ENCODE data around the gene ZFYVE9. TPM values are rescaled to one million over a fixed set of nuclear protein-coding genes. Genes with fewer than 3 reads are reported as not detected.

The ZFYVE9 gene
- polyA plus RNA-seq, 1 experiment = 9.8 TPM

GRCh38 chr1:52210044-52210443 lies 68.2 kb downstream of the ZFYVE9 start:
- TF ChIP-seq CTCF (IDR thresholded peaks at IDR 0.05; ENCODE audit: insufficient read depth, low read depth, low read length) = no peak
- POLR2A ChIA-PET = no interaction called here
- Histone ChIP-seq H3K4me3 (ENCODE audit: low read depth, low read length) (no peak overlapping the region), H3K36me3 (ENCODE audit: control insufficient read depth, insufficient read depth, low read length) (no peaks in the 10 kb centered on the region), H3K27me3 (ENCODE audit: control insufficient read depth, insufficient read depth, low read length) (no peaks in the 10 kb centered on the region)
- CTCF ChIA-PET = no interaction called here
- no peak for DNase-seq (ENCODE audit: low read depth)

GRCh38 chr1:52216907-52217458 lies 75.1 kb downstream of the ZFYVE9 start:
- ChIA-PET CTCF (interaction anchor here (0.6 kb wide), 1 partner anchor 165 kb away, joined by 3 read pairs; no protein-coding TSS in a partner anchor), POLR2A (no interaction called here)
- no peak for DNase-seq (ENCODE audit: low read depth)
- no peak for TF ChIP-seq CTCF (IDR thresholded peaks at IDR 0.05; ENCODE audit: insufficient read depth, low read depth, low read length)
- Histone ChIP-seq H3K27me3 (ENCODE audit: control insufficient read depth, insufficient read depth, low read length) (no peaks in the 10 kb centered on the region), H3K4me3 (ENCODE audit: low read depth, low read length) (no peak overlapping the region), H3K36me3 (ENCODE audit: control insufficient read depth, insufficient read depth, low read length) (no peaks in the 10 kb centered on the region; the same call in 1 of the 2 replicates)

- H3K4me3 ChIP-seq (ENCODE audit: low read depth, low read length) = no peak overlapping the region
- DNase-seq (ENCODE audit: low read depth) = no peak
- CTCF ChIA-PET = no interaction called here
- POLR2A ChIA-PET = no interaction called here
- H3K36me3 ChIP-seq (ENCODE audit: control insufficient read depth, insufficient read depth, low read length) = no peaks in the 10 kb centered on the region
- no peaks in the 10 kb centered on the region for H3K27me3 ChIP-seq (ENCODE audit: control insufficient read depth, insufficient read depth, low read length)
- no peak for TF ChIP-seq CTCF (IDR thresholded peaks at IDR 0.05; ENCODE audit: insufficient read depth, low read depth, low read length)
Measured at GRCh38 chr1:52225174-52225573, 83.3 kb downstream of the ZFYVE9 start.

GRCh38 chr1:52229494-52229893 lies 87.6 kb downstream of the ZFYVE9 start:
- no peak overlapping the region for H3K4me3 ChIP-seq (ENCODE audit: low read depth, low read length)
- POLR2A ChIA-PET = no interaction called here
- no peak for TF ChIP-seq CTCF (IDR thresholded peaks at IDR 0.05; ENCODE audit: insufficient read depth, low read depth, low read length)
- CTCF ChIA-PET = no interaction called here
- no peaks in the 10 kb centered on the region for H3K27me3 ChIP-seq (ENCODE audit: control insufficient read depth, insufficient read depth, low read length)
- no peak for DNase-seq (ENCODE audit: low read depth)
- no peaks in the 10 kb centered on the region for H3K36me3 ChIP-seq (ENCODE audit: control insufficient read depth, insufficient read depth, low read length)

GRCh38 chr1:52233463-52233862 lies 91.6 kb downstream of the ZFYVE9 start:
- DNase-seq (ENCODE audit: low read depth) = no peak
- ChIA-PET CTCF (no interaction called here), POLR2A (no interaction called here)
- TF ChIP-seq CTCF (IDR thresholded peaks at IDR 0.05; ENCODE audit: insufficient read depth, low read depth, low read length) = no peak
- Histone ChIP-seq H3K27me3 (ENCODE audit: control insufficient read depth, insufficient read depth, low read length) (no peaks in the 10 kb centered on the region), H3K36me3 (ENCODE audit: control insufficient read depth, insufficient read depth, low read length) (no peaks in the 10 kb centered on the region), H3K4me3 (ENCODE audit: low read depth, low read length) (no peak overlapping the region)

Data from BJ (cell line).